DOHH2 (cell line): Measurements from ENCODE around the gene PDE11A.

Source experiments
- CTCF ChIP-seq: fragments of 200-600 bp; sonication (generic); IDR thresholded peaks from one replicate; pipeline ENCODE4 v1.5.1; 2014; ENCODE audit warnings: antibody characterized with exemption, mild to moderate bottlenecking, low read depth, low read length; ENCODE audit not compliant: poor library complexity, severe bottlenecking
- EZH2phosphoT487 ChIP-seq: fragments of 200-600 bp; sonication (generic); IDR thresholded peaks from 2 replicates; pipeline ENCODE4 v1.6.1; 2017; ENCODE audit warnings: borderline replicate concordance, mild to moderate bottlenecking, antibody characterized with exemption, low read length, moderate library complexity, mixed read lengths

- TF ChIP-seq CTCF (no peak), EZH2phosphoT487 (no peak)
Measured at GRCh38 chr2:177808984-177809809, 263.4 kb downstream of the PDE11A start.
